NB4 (cell line): Measurements from ENCODE around the gene ETNPPL.

Experiments used
- MYC ChIP-seq: IDR thresholded peaks from 2 replicates; pipeline ENCODE4 v1.6.1; 2011; ENCODE audit warnings: low read depth, low read length
- POLR2A ChIP-seq: IDR thresholded peaks from 2 replicates; pipeline ENCODE4 v1.6.1; 2011; ENCODE audit warnings: mild to moderate bottlenecking; ENCODE audit not compliant: insufficient read length; ENCODE audit errors: extremely low read depth
- TF ChIP-seq, protein P1 (sequence below): IDR thresholded peaks from one replicate; pipeline ENCODE4 v1.5.1; 2012; ENCODE audit warnings: low read depth, low read length
- TF ChIP-seq, protein P2 (sequence below): IDR thresholded peaks from 2 replicates; pipeline ENCODE4 v1.6.1; 2011; ENCODE audit warnings: low read depth, low read length

DNA sequence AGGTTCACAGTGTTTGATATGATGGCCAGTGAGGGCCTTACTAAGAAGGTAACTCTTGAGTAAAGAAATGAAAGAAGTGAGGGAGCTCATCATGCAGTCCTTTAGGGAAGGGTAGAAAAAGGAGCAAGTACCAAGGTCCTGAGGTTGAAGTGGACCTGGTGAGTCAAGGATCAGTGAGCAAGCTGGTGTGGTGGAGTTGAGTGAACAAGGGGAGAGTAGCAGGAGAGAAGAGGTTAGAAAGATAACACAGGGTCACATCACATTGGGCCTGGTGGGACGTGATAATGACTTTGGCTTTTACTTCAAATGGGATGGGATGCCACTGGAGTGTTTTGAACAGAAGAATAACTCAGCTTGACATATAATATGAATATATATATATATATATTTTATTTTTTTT lies 67.8 kb downstream of the ETNPPL start:
- TF ChIP-seq, protein P1, sequence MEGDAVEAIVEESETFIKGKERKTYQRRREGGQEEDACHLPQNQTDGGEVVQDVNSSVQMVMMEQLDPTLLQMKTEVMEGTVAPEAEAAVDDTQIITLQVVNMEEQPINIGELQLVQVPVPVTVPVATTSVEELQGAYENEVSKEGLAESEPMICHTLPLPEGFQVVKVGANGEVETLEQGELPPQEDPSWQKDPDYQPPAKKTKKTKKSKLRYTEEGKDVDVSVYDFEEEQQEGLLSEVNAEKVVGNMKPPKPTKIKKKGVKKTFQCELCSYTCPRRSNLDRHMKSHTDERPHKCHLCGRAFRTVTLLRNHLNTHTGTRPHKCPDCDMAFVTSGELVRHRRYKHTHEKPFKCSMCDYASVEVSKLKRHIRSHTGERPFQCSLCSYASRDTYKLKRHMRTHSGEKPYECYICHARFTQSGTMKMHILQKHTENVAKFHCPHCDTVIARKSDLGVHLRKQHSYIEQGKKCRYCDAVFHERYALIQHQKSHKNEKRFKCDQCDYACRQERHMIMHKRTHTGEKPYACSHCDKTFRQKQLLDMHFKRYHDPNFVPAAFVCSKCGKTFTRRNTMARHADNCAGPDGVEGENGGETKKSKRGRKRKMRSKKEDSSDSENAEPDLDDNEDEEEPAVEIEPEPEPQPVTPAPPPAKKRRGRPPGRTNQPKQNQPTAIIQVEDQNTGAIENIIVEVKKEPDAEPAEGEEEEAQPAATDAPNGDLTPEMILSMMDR: no peak
- TF ChIP-seq, protein P2, sequence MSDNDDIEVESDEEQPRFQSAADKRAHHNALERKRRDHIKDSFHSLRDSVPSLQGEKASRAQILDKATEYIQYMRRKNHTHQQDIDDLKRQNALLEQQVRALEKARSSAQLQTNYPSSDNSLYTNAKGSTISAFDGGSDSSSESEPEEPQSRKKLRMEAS: no peak
- TF ChIP-seq POLR2A (no peak), MYC (no peak)
